OCI-LY3 (cell line): ENCODE data around the gene NTRK1.

Source experiments
- EZH2phosphoT487 ChIP-seq: fragments of 200-600 bp; shearing (Covaris generic); IDR thresholded peaks from 2 replicates; pipeline ENCODE4 v1.6.1; 2018; ENCODE audit warnings: antibody characterized with exemption, mixed run types, low read depth
- TF ChIP-seq, protein P1 (sequence below): fragments of 200-600, 300-600 bp; sonication (generic); IDR thresholded peaks from 2 replicates; pipeline ENCODE4 v1.5.1; 2014; ENCODE audit warnings: antibody characterized with exemption, low read length, low read depth

DNA sequence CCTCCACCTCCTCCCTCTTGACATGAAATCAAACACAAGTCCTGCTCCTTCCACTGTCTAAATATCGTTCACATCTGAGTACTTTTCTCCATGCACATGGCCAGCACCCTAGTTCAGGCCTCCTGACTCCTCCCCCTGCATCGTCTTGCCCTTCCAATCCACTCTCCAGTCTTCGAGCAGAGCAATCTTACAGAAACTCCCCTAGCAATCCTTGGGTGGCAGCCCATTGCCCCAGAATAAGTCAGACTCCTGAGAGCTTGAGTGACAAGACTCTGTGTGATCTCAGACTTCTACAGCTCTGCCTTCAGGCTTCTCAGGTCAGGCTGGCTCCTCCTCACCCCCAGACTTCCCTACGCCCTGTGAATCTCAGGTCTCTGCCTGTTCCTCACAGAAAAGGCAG, 49.5 kb upstream of the NTRK1 start:
- TF ChIP-seq, protein P1, sequence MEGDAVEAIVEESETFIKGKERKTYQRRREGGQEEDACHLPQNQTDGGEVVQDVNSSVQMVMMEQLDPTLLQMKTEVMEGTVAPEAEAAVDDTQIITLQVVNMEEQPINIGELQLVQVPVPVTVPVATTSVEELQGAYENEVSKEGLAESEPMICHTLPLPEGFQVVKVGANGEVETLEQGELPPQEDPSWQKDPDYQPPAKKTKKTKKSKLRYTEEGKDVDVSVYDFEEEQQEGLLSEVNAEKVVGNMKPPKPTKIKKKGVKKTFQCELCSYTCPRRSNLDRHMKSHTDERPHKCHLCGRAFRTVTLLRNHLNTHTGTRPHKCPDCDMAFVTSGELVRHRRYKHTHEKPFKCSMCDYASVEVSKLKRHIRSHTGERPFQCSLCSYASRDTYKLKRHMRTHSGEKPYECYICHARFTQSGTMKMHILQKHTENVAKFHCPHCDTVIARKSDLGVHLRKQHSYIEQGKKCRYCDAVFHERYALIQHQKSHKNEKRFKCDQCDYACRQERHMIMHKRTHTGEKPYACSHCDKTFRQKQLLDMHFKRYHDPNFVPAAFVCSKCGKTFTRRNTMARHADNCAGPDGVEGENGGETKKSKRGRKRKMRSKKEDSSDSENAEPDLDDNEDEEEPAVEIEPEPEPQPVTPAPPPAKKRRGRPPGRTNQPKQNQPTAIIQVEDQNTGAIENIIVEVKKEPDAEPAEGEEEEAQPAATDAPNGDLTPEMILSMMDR: no peak
- TF ChIP-seq EZH2phosphoT487: no peak
